HepG2 (cell line): Measurements from ENCODE around the gene DGUOK. TPM values are rescaled to one million over a fixed set of nuclear protein-coding genes. Genes with fewer than 3 reads are reported as not detected.

ENCODE experiments used
- ATF4 ChIP-seq, 2 experiments: fragments of 450-650 bp in 1 of 2; sonication (generic) in 1 of 2; formaldehyde crosslinking; IDR thresholded peaks; 2 replicates each; pipeline versions ENCODE4 v1.5.0 to v1.8.0; 2020 to 2022; ENCODE audit warnings: mild to moderate bottlenecking in 1 of 2, missing genetic modification reagents in 1 of 2
- ATF6 ChIP-seq: sonication (generic); formaldehyde crosslinking; conservative IDR thresholded peaks from 2 replicates; pipeline ENCODE4 v1.4.0; 2020; ENCODE audit warnings: missing genetic modification reagents
- HMGA1 ChIP-seq: sonication (generic); formaldehyde crosslinking; conservative IDR thresholded peaks from 2 replicates; pipeline ENCODE4 v1.4.0; 2020; ENCODE audit warnings: missing genetic modification reagents
- HNRNPL ChIP-seq: fragments of 200-400 bp; formaldehyde crosslinking; IDR thresholded peaks from 2 replicates; pipeline ENCODE4 v1.6.1; 2017; ENCODE audit warnings: mild to moderate bottlenecking, low read depth, low read length
- IRX3 ChIP-seq: sonication (generic); formaldehyde crosslinking; IDR thresholded peaks from 2 replicates; pipeline ENCODE4 v1.8.1; 2023; ENCODE audit warnings: mild to moderate bottlenecking, low read depth, missing genetic modification reagents, borderline replicate concordance
- MAFK ChIP-seq, 2 experiments: IDR thresholded peaks in 1 of 2; conservative IDR thresholded peaks in 1 of 2; 2 replicates each; pipeline ENCODE4 v1.6.1; 2011; ENCODE audit warnings: improper control_type of control experiment in 2 of 2, low read length in 2 of 2
- MAX ChIP-seq: IDR thresholded peaks from 2 replicates; pipeline ENCODE4 v1.6.1; 2012; ENCODE audit warnings: inconsistent platforms
- NFKB2 ChIP-seq: sonication (generic); formaldehyde crosslinking; IDR thresholded peaks from 2 replicates; pipeline ENCODE4 v1.4.0; 2020; ENCODE audit warnings: missing genetic modification reagents, borderline replicate concordance
- NR2F6 ChIP-seq, 2 experiments: IDR thresholded peaks; 2 replicates each; pipeline ENCODE4 v1.6.1; 2016; ENCODE audit warnings: antibody characterized with exemption in 1 of 2, mild to moderate bottlenecking in 1 of 2
- PRMT3 ChIP-seq: sonication (generic); formaldehyde crosslinking; IDR thresholded peaks from 2 replicates; pipeline ENCODE4 v1.8.1; 2022; ENCODE audit warnings: low read depth, mild to moderate bottlenecking, moderate library complexity, missing genetic modification reagents, borderline replicate concordance
- RFX1 ChIP-seq: fragments of 450-650 bp; IDR thresholded peaks from 2 replicates; pipeline ENCODE4 v1.6.1; 2017
- STAG1 ChIP-seq: sonication (generic); formaldehyde crosslinking; IDR thresholded peaks from 2 replicates; pipeline ENCODE4 v1.4.0; 2020; ENCODE audit warnings: missing genetic modification reagents
- USF2 ChIP-seq, 2 experiments: sonication (generic) in 1 of 2; formaldehyde crosslinking in 1 of 2; IDR thresholded peaks; 2 replicates each; pipeline versions ENCODE4 v1.5.1 to v1.6.1; 2011 to 2020; ENCODE audit warnings: borderline replicate concordance in 1 of 2, low read depth in 1 of 2, low read length in 1 of 2, mild to moderate bottlenecking in 1 of 2, missing genetic modification reagents in 1 of 2, moderate library complexity in 1 of 2
- ZKSCAN5 ChIP-seq: sonication (generic); formaldehyde crosslinking; IDR thresholded peaks from 2 replicates; pipeline ENCODE4 v1.5.1; 2020; ENCODE audit warnings: mild to moderate bottlenecking, missing genetic modification reagents
- ZNF121 ChIP-seq: sonication (generic); formaldehyde crosslinking; IDR thresholded peaks from 2 replicates; pipeline ENCODE4 v1.5.0; 2020; ENCODE audit warnings: mild to moderate bottlenecking, missing genetic modification reagents
- ZNF282 ChIP-seq: fragments of 450-650 bp; IDR thresholded peaks from 2 replicates; pipeline ENCODE4 v1.6.1; 2018; ENCODE audit not compliant: partially characterized antibody
- ZNF335 ChIP-seq: sonication (generic); formaldehyde crosslinking; IDR thresholded peaks from 2 replicates; pipeline ENCODE4 v1.4.0; 2020; ENCODE audit warnings: missing genetic modification reagents
- ZNF749 ChIP-seq: sonication (generic); formaldehyde crosslinking; IDR thresholded peaks from 2 replicates; pipeline ENCODE4 v1.8.0; 2022; ENCODE audit warnings: mild to moderate bottlenecking, missing genetic modification reagents, moderate library complexity, borderline replicate concordance
- polyA plus RNA-seq, 8 experiments: library from polyadenylated mRNA; depleted of rRNA in 3 of 8; stranded (reverse) in 7 of 8; unstranded in 1 of 8; fragments of >200 nt; fragmentation: Illumina TruSeq in 4 of 8; extraction: Trizol in 4 of 8; gene quantifications; 2 replicates each; pipeline versions ENCODE4 v1.2.1 to v1.2.3, GENCODE V29; 2011 to 2016; ENCODE audit warnings: low read depth in 4 of 8, missing spikeins in 1 of 8, mixed read lengths in 1 of 8; ENCODE audit not compliant: insufficient read depth in 1 of 8
- total RNA-seq, 5 experiments: library from RNA; depleted of rRNA; stranded (reverse); fragments of >200 nt; fragmentation: Illumina TruSeq; extraction: Trizol; gene quantifications; 2 replicates each; pipeline ENCODE4 v1.2.3, GENCODE V29; 2016; ENCODE audit warnings: low read depth in 1 of 5
- TF ChIP-seq, protein P1 (sequence below): sonication (generic); formaldehyde crosslinking; IDR thresholded peaks from 2 replicates; pipeline ENCODE4 v1.8.1; 2022; ENCODE audit warnings: mild to moderate bottlenecking, missing genetic modification reagents
- TF ChIP-seq, protein P2 (sequence below): sonication (generic); IDR thresholded peaks from 2 replicates; pipeline ENCODE4 v1.6.1; 2016; ENCODE audit warnings: low read depth, borderline replicate concordance

Gene DGUOK
- total and polyA plus RNA-seq, 2 of the 13 experiments (the other 11 are each of a cell fraction or from before 2014, with no cell fraction given), result 105 to 137 TPM

DNA sequence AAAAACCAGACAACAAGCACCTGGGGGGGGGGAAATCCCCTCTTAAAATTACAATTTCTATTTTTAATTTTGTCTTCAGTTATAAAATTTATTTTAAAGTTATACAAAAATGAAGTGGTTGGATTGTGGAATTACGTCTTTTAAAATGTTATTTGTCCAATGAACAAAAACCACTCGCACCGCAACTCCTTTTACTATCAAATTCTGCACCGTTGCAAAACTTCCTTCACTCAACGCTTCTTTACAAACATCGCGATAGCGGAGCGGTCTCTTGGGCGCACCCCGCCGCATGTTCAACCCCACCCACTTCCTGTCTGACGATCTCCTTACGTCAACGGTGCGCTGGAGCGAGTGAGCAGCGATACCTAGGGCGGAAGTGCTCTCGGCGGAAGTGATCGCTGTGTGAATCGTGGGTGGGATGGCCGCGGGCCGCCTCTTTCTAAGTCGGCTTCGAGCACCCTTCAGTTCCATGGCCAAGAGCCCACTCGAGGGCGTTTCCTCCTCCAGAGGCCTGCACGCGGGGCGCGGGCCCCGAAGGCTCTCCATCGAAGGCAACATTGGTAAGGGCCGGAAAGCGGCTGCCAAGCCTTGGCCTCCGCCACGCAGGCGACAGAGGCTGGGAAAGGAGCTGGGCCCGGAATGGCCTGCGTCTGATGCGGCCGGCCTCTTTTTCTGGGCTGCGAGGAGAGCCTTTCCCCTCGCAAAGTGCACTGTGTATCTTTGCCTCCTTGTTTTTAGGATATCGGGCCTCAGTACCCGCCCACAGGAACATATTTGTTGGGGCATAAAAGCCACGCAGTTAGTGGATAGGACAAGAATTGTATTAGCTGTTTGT, at the start of gene DGUOK (continued):
- TF ChIP-seq, protein P1, sequence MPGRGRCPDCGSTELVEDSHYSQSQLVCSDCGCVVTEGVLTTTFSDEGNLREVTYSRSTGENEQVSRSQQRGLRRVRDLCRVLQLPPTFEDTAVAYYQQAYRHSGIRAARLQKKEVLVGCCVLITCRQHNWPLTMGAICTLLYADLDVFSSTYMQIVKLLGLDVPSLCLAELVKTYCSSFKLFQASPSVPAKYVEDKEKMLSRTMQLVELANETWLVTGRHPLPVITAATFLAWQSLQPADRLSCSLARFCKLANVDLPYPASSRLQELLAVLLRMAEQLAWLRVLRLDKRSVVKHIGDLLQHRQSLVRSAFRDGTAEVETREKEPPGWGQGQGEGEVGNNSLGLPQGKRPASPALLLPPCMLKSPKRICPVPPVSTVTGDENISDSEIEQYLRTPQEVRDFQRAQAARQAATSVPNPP (CRISPR knock-in tag), result peak; percentile 93
- TF ChIP-seq ZNF335 (CRISPR knock-in tag), result peak; percentile 81; the same call in 1 of the 2 replicates
- TF ChIP-seq ATF6, result no peak
- peak; percentile 69 to 90 for TF ChIP-seq MAFK (conservative IDR thresholded peaks at IDR 0.05 in 1 of 2, IDR thresholded peaks at IDR 0.05 in 1 of 2; ENCODE audit: low read length in 2 of 2)
- no peak for TF ChIP-seq ZNF282
- TF ChIP-seq HMGA1, result no peak
- no peak for TF ChIP-seq STAG1 (CRISPR knock-in tag)
- TF ChIP-seq RFX1, result no peak
- no peak for TF ChIP-seq ZNF749
- peak; percentile 98 for TF ChIP-seq NFKB2
- no peak for TF ChIP-seq PRMT3
- TF ChIP-seq ZKSCAN5 (CRISPR knock-in tag), result peak; percentile 51; the same call in 1 of the 2 replicates
- TF ChIP-seq, protein P2, sequence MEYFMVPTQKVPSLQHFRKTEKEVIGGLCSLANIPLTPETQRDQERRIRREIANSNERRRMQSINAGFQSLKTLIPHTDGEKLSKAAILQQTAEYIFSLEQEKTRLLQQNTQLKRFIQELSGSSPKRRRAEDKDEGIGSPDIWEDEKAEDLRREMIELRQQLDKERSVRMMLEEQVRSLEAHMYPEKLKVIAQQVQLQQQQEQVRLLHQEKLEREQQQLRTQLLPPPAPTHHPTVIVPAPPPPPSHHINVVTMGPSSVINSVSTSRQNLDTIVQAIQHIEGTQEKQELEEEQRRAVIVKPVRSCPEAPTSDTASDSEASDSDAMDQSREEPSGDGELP, result peak; percentile 24; the same call in 1 of the 2 replicates
- TF ChIP-seq ATF4 (CRISPR knock-in tag; IDR thresholded peaks at IDR 0.05), result peak in 1 of 2 experiments; percentile 79; a peak in 2 of 4 replicates
- no peak for TF ChIP-seq IRX3 (CRISPR knock-in tag)
- TF ChIP-seq MAX, result peak; percentile 95
- no peak for TF ChIP-seq NR2F6 (IDR thresholded peaks at IDR 0.05)
- TF ChIP-seq NR2F6 (CRISPR knock-in tag; IDR thresholded peaks at IDR 0.05), result peak; percentile 28
- TF ChIP-seq ZNF121 (CRISPR knock-in tag), result 0 out of 2 replicates have a peak, but pooled peaks have one; percentile 58
- TF ChIP-seq HNRNPL, result 0 out of 2 replicates have a peak, but pooled peaks have one; percentile 47
- TF ChIP-seq USF2 (IDR thresholded peaks at IDR 0.05; ENCODE audit: low read depth, low read length), result no peak
- peak; percentile 13; the same call in 1 of the 2 replicates for TF ChIP-seq USF2 (CRISPR knock-in tag; IDR thresholded peaks at IDR 0.05; ENCODE audit: borderline replicate concordance)
